Endothelial cell of umbilical vein (primary cell): Measurements from ENCODE around the gene SPOCD1.

Experiments
- FOS ChIP-seq: IDR thresholded peaks from 2 replicates; pipeline ENCODE4 v1.6.1; 2011; ENCODE audit warnings: mild to moderate bottlenecking, low read length, moderate library complexity, borderline replicate concordance; ENCODE audit not compliant: insufficient read depth
- TF ChIP-seq, protein P1 (sequence below), 2 donors: IDR thresholded peaks; 1 replicate in 1 of 2; 2 replicates in 1 of 2; pipeline ENCODE4 v1.5.1; 2011; ENCODE audit warnings: low read length in 2 of 2, mild to moderate bottlenecking in 2 of 2, moderate library complexity in 2 of 2, control low read depth in 1 of 2, inconsistent platforms in 1 of 2, low read depth in 1 of 2; ENCODE audit not compliant: insufficient read depth in 1 of 2; ENCODE audit errors: extremely low read depth in 1 of 2

DNA sequence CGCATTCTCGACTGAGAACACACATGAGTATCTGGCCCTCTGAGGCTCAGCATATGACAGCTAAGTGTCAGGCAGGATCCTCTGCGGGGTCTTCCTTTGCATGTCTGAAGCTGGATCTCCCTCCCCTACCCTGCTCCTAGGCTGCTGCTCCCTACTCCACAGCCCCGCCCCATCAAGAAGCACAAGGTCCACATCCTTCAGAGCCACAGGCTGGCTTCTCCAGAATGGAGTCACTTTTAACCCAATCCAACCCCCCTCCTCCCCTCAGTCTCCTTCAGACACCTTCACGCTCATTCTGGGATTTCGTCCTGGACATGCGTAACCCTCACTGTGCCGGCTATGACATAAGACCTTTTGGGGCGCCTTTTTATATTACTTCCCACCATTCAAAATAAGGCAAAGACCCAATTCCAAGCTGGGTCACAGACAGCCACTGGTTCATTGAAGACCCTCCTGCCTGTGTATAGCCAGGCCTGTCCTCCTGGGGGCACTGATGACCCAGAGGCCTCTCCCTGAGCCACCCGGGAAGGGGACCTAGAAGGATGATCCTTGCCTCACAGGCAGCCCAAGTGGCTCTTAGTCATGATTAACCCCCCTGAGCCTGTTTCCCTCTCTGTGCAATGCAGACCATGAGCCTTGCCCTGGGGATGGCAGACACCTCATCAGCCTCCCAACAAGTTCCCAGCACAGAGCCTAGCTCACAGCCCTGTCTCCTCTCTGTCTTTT lies 56.4 kb downstream of the SPOCD1 start:
- TF ChIP-seq FOS, result no peak
- TF ChIP-seq, protein P1, sequence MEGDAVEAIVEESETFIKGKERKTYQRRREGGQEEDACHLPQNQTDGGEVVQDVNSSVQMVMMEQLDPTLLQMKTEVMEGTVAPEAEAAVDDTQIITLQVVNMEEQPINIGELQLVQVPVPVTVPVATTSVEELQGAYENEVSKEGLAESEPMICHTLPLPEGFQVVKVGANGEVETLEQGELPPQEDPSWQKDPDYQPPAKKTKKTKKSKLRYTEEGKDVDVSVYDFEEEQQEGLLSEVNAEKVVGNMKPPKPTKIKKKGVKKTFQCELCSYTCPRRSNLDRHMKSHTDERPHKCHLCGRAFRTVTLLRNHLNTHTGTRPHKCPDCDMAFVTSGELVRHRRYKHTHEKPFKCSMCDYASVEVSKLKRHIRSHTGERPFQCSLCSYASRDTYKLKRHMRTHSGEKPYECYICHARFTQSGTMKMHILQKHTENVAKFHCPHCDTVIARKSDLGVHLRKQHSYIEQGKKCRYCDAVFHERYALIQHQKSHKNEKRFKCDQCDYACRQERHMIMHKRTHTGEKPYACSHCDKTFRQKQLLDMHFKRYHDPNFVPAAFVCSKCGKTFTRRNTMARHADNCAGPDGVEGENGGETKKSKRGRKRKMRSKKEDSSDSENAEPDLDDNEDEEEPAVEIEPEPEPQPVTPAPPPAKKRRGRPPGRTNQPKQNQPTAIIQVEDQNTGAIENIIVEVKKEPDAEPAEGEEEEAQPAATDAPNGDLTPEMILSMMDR (IDR thresholded peaks at IDR 0.05; ENCODE audit: extremely low read depth in 1 of 2, insufficient read depth in 1 of 2, low read depth in 1 of 2, low read length in 2 of 2), result no peak
